Hepatocyte (in vitro differentiated cells): Measurements from ENCODE around the gene ZNF574. TPM values are rescaled to one million over a fixed set of nuclear protein-coding genes. Genes with fewer than 3 reads are reported as not detected.

Experiments used
- DNase-seq: peaks from one replicate; pipeline ENCODE4 v3.0.0-alpha.2; 2016; ENCODE audit warnings: low spot score
- H2AFZ ChIP-seq: fragments of 200-600 bp; sonication (generic); 2 replicates; pipeline ENCODE4 v1.6.0; 2016; ENCODE audit warnings: antibody characterized with exemption, mild to moderate bottlenecking
- H3K27ac ChIP-seq: fragments of 200-600 bp; sonication (generic); 2 replicates; pipeline ENCODE4 v1.5.1; 2016; ENCODE audit warnings: mild to moderate bottlenecking
- H3K27me3 ChIP-seq: fragments of 200-600 bp; sonication (generic); 2 replicates; pipeline ENCODE4 v1.6.1; 2016
- H3K36me3 ChIP-seq: fragments of 200-600 bp; sonication (generic); replicated peaks from 2 replicates; pipeline ENCODE4 v1.5.1; 2016; ENCODE audit warnings: low read depth; ENCODE audit not compliant: insufficient read depth
- H3K4me1 ChIP-seq: fragments of 200-600 bp; sonication (generic); 2 replicates; pipeline ENCODE4 v1.5.1; 2016; ENCODE audit warnings: mild to moderate bottlenecking, moderate library complexity; ENCODE audit not compliant: insufficient read depth
- H3K4me2 ChIP-seq: fragments of 200-600 bp; sonication (generic); 2 replicates; pipeline ENCODE4 v1.6.0; 2016
- H3K4me3 ChIP-seq: fragments of 200-600 bp; sonication (generic); 2 replicates; pipeline ENCODE4 v1.5.1; 2016; ENCODE audit warnings: mild to moderate bottlenecking
- H3K79me2 ChIP-seq: fragments of 200-600 bp; sonication (generic); 2 replicates; pipeline ENCODE4 v1.6.0; 2017; ENCODE audit warnings: mild to moderate bottlenecking
- H3K9me2 ChIP-seq: fragments of 200-600 bp; sonication (generic); replicated peaks from 2 replicates; pipeline ENCODE4 v1.6.0; 2017; ENCODE audit warnings: mild to moderate bottlenecking; ENCODE audit not compliant: insufficient read depth
- H3K9me3 ChIP-seq: fragments of 200-600 bp; sonication (generic); 2 replicates; pipeline ENCODE4 v1.5.1; 2016; ENCODE audit warnings: low read depth, mild to moderate bottlenecking
- H4K20me1 ChIP-seq: fragments of 200-600 bp; sonication (generic); 2 replicates; pipeline ENCODE4 v1.6.0; 2016; ENCODE audit warnings: mild to moderate bottlenecking; ENCODE audit not compliant: insufficient read depth, poor library complexity, severe bottlenecking
- EZH2 ChIP-seq: fragments of 200-600 bp; sonication (generic); IDR thresholded peaks from 2 replicates; pipeline ENCODE4 v1.6.1; 2016; ENCODE audit warnings: antibody characterized with exemption, mild to moderate bottlenecking, borderline replicate concordance
- EZH2phosphoT487 ChIP-seq: fragments of 200-600 bp; sonication (generic); IDR thresholded peaks from one replicate; pipeline ENCODE4 v1.6.1; 2018; ENCODE audit warnings: antibody characterized with exemption, mild to moderate bottlenecking, low read depth, moderate library complexity; ENCODE audit not compliant: unreplicated experiment, severe bottlenecking
- WGBS: methylation state at CpG from one replicate; pipeline ENCODE4 v1.1.6; 2016; ENCODE audit warnings: low lambda C conversion rate; ENCODE audit errors: missing lambda C conversion rate; 5-methylcytosine and 5-hydroxymethylcytosine counted together
- polyA plus RNA-seq: library from polyadenylated mRNA; unstranded; fragments of >200 nt; fragmentation: Nextera tagmentation; extraction: Ambion mirVana; gene quantifications from 2 replicates; pipeline ENCODE4 v1.2.1, GENCODE V29; 2016
- total RNA-seq: library from RNA; depleted of rRNA; stranded (reverse); fragments of >200 nt; gene quantifications from 2 replicates; pipeline ENCODE4 v1.2.3, GENCODE V29; 2014
- TF ChIP-seq, protein P1 (sequence below): fragments of 200-600 bp; sonication (generic); IDR thresholded peaks from 2 replicates; pipeline ENCODE4 v1.5.1; 2016; ENCODE audit warnings: antibody characterized with exemption, mild to moderate bottlenecking; ENCODE audit not compliant: poor library complexity

The ZNF574 gene
- total and polyA plus RNA-seq, 2 experiments from 2014 or later = 10.7 to 13.6 TPM

DNA sequence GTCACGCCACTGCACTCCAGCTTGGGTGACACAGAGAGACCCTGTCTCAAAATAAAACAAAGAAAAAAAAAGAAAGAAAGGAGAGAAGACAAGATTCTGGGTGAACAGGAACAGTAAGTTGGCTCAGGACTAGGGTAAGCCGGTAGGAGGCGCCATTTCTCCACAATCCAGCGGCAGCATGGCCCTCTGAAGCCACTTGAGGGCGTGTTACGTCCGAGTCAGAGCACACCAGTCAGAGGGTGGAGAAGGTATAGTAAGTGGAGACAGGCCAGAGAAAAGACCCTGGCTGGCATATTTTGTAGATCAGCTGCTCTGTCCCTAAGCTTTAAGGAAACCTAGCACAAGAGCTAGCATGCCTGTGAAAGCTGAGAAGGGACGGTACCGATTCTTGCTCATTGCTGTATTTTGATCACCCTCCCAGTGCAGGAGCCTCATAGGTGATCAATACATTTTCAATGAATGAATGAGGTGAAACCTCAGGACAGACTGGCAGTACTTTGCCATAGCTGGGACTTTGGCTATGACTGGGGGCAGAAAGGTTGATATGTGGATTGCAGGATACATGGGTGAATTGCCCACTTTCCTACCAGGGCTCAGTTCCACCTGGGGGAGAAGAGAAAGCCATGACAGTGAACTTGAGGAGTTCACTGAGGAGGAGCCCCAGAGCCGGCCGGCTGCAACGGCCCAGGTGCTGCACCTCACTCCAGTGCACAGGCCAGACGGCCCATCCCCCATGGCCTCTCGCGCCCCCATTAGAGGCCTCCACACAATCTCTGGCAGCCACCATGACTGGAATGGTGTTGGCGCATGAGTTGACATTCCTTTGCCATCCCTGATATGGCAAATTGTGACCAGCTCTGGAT, 32.8 kb downstream of the ZNF574 start:
- H3K27me3 ChIP-seq = peaks cover 12% of the 10 kb centered on the region
- TF ChIP-seq EZH2phosphoT487 (no peak), EZH2 (no peak)
- TF ChIP-seq, protein P1, sequence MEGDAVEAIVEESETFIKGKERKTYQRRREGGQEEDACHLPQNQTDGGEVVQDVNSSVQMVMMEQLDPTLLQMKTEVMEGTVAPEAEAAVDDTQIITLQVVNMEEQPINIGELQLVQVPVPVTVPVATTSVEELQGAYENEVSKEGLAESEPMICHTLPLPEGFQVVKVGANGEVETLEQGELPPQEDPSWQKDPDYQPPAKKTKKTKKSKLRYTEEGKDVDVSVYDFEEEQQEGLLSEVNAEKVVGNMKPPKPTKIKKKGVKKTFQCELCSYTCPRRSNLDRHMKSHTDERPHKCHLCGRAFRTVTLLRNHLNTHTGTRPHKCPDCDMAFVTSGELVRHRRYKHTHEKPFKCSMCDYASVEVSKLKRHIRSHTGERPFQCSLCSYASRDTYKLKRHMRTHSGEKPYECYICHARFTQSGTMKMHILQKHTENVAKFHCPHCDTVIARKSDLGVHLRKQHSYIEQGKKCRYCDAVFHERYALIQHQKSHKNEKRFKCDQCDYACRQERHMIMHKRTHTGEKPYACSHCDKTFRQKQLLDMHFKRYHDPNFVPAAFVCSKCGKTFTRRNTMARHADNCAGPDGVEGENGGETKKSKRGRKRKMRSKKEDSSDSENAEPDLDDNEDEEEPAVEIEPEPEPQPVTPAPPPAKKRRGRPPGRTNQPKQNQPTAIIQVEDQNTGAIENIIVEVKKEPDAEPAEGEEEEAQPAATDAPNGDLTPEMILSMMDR = peak; percentile 99
- H3K36me3 ChIP-seq = no peaks in the 10 kb centered on the region
- no peak overlapping the region for H3K4me3 ChIP-seq
- WGBS = 35% methylated on average over 16 of the region's 16 CpGs
- H2AFZ ChIP-seq = no peak overlapping the region
- no peaks in the 10 kb centered on the region for H3K9me2 ChIP-seq
- no peaks in the 10 kb centered on the region for H3K9me3 ChIP-seq
- no peak overlapping the region for H3K4me2 ChIP-seq
- H3K4me1 ChIP-seq = peaks cover under 1% of the 10 kb centered on the region
- no peaks in the 10 kb centered on the region for H4K20me1 ChIP-seq
- no peak overlapping the region for H3K27ac ChIP-seq
- no peaks in the 10 kb centered on the region for H3K79me2 ChIP-seq
- DNase-seq = peak; percentile 90

DNA sequence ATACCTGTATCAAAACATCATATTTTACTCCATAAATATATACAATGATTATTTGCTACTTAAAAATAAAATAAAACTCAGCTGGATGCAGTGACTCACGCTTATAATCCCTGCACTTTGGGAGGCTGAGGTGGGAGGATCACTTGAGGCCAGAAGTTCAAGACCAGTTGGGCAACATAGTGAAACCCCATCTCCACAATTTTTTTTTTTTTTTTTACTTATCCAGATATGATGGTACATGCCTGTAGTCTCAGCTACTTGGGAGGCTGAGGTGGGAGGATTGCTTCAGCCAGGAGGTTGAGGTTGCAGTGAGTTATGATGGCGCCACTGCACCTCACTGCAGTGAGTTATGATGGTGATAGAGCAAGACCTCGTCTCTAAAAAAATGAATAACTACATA, 33.9 kb downstream of the ZNF574 start:
- H3K4me2 ChIP-seq = no peak overlapping the region
- H3K4me1 ChIP-seq = peaks cover 6% of the 10 kb centered on the region
- no peak for DNase-seq
- H3K9me2 ChIP-seq = no peaks in the 10 kb centered on the region
- no peak overlapping the region for H2AFZ ChIP-seq
- H3K27me3 ChIP-seq = peaks cover 11% of the 10 kb centered on the region
- no peaks in the 10 kb centered on the region for H3K36me3 ChIP-seq
- H3K9me3 ChIP-seq = no peaks in the 10 kb centered on the region
- H4K20me1 ChIP-seq = no peaks in the 10 kb centered on the region
- H3K4me3 ChIP-seq = no peak overlapping the region
- no peaks in the 10 kb centered on the region for H3K79me2 ChIP-seq
- no peak overlapping the region for H3K27ac ChIP-seq
- TF ChIP-seq, protein P1 = no peak
- no peak for TF ChIP-seq EZH2phosphoT487
- TF ChIP-seq EZH2 = no peak
- WGBS = 92% methylated on average over 3 of the region's 3 CpGs

DNA sequence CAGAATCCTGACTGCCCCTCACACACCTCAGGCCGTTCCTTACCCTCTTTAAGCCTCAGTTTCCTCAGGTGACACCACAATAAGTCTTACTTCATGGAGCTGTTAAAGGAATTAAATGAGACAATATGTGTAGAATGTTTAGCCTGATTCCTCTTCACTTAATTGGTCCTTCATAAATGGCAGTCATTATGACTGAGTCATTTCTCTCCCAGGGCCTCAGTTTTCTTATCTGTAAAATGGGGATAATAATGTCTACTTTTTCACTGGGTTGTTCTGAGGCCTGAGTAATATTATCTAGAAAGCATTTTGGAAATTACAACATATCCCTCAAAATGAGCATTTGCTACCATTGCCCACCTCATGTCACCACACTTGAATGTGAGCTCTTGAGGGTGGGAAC, 34.7 kb downstream of the ZNF574 start:
- peaks cover 3% of the 10 kb centered on the region for H3K27me3 ChIP-seq
- H3K79me2 ChIP-seq = no peaks in the 10 kb centered on the region
- H3K4me3 ChIP-seq = no peak overlapping the region
- H3K9me3 ChIP-seq = no peaks in the 10 kb centered on the region
- no peaks in the 10 kb centered on the region for H3K9me2 ChIP-seq
- H3K27ac ChIP-seq = no peak overlapping the region
- H2AFZ ChIP-seq = no peak overlapping the region
- DNase-seq = no peak
- H4K20me1 ChIP-seq = no peaks in the 10 kb centered on the region
- H3K4me1 ChIP-seq = peaks cover 6% of the 10 kb centered on the region
- H3K36me3 ChIP-seq = no peaks in the 10 kb centered on the region
- H3K4me2 ChIP-seq = no peak overlapping the region
- no peak for TF ChIP-seq EZH2
- no peak for TF ChIP-seq EZH2phosphoT487
- TF ChIP-seq, protein P1 = no peak
- 83% methylated on average over 1 of the region's 1 CpG for WGBS
